GM19351 (cell line): ENCODE measurements around the gene CHRNB4.
"Not testable (repeated sequence)": the region's sequence is repeated elsewhere in the genome, so short reads cannot be mapped to it uniquely, and the experiment has no call there.

Source experiments
- ATAC-seq: cut with Tn5 transposase; IDR thresholded peaks from one replicate; pipeline ENCODE4 v1.9.1; 2021; ENCODE audit warnings: mild to moderate bottlenecking, moderate library complexity; ENCODE audit not compliant: unreplicated experiment

CHRNB4 gene

GRCh38 chr15:78641102-78641748 is at the start of gene CHRNB4:
Gene CHRNB4, minus strand, starts transcription at chr15:78641210. Its CDS starts 77 bp downstream, at chr15:78641133.
- no peak for ATAC-seq

- no peak for ATAC-seq
Measured at GRCh38 chr15:78689626-78690025, 48.6 kb upstream of the CHRNB4 start.

GRCh38 chr15:78685925-78686324 is 44.9 kb upstream of the CHRNB4 start:
- ATAC-seq = no peak

- no peak for ATAC-seq
Measured at GRCh38 chr15:78685159-78685921, 44.3 kb upstream of the CHRNB4 start.

- no peak for ATAC-seq
Measured at GRCh38 chr15:78684657-78685056, 43.6 kb upstream of the CHRNB4 start.

- not testable (repeated sequence) for ATAC-seq
Measured at GRCh38 chr15:78683599-78683998, 42.6 kb upstream of the CHRNB4 start.

- ATAC-seq = no peak
Measured at GRCh38 chr15:78682693-78683410, 41.8 kb upstream of the CHRNB4 start.

GRCh38 chr15:78682004-78682651 is 41.1 kb upstream of the CHRNB4 start:
- no peak for ATAC-seq

- no peak for ATAC-seq
Measured at GRCh38 chr15:78681281-78682003, 40.4 kb upstream of the CHRNB4 start.

- no peak for ATAC-seq
Measured at GRCh38 chr15:78680431-78681075, 39.5 kb upstream of the CHRNB4 start.

- no peak for ATAC-seq
Measured at GRCh38 chr15:78679089-78679511, 38.1 kb upstream of the CHRNB4 start.

- ATAC-seq = no peak
Measured at GRCh38 chr15:78676424-78677110, 35.6 kb upstream of the CHRNB4 start.

- no peak for ATAC-seq
Measured at GRCh38 chr15:78675617-78676360, 34.8 kb upstream of the CHRNB4 start.

GRCh38 chr15:78675206-78675605 is 34.2 kb upstream of the CHRNB4 start:
- no peak for ATAC-seq

GRCh38 chr15:78673917-78674444 is 33.0 kb upstream of the CHRNB4 start:
- ATAC-seq = no peak

- no peak for ATAC-seq
Measured at GRCh38 chr15:78673476-78673875, 32.5 kb upstream of the CHRNB4 start.

GRCh38 chr15:78672285-78673014 is 31.4 kb upstream of the CHRNB4 start:
- no peak for ATAC-seq
